ENCODE measurements around the gene MYL10.

- no peak for TF ChIP-seq CTCF (IDR thresholded peaks at IDR 0.05; ENCODE audit: extremely low read depth in 1 of 2, insufficient read depth in 1 of 2, low read depth in 1 of 2, low read length in 2 of 2)
- TF ChIP-seq MYC (IDR thresholded peaks at IDR 0.05; ENCODE audit: low read depth, low read length), result no peak
- TF ChIP-seq GATA2 (IDR thresholded peaks at IDR 0.05; ENCODE audit: insufficient read depth, insufficient read length, low read depth, low read length), result no peak
- TF ChIP-seq JUN (IDR thresholded peaks at IDR 0.05; ENCODE audit: borderline replicate concordance, insufficient read depth, insufficient read length, low read depth), result no peak
- no peak for TF ChIP-seq POLR2A (IDR thresholded peaks at IDR 0.05; ENCODE audit: low read depth, low read length)
- no peak for TF ChIP-seq MAX (IDR thresholded peaks at IDR 0.05; ENCODE audit: insufficient read depth, insufficient read length)
- TF ChIP-seq POLR2AphosphoS5 (IDR thresholded peaks at IDR 0.05; ENCODE audit: insufficient read depth, low read depth, low read length), result no peak
- TF ChIP-seq FOS (IDR thresholded peaks at IDR 0.05; ENCODE audit: borderline replicate concordance, insufficient read depth, low read length), result no peak
Measured at GRCh38 chr7:101629171-101629570, at the start of gene MYL10.

Measured in endothelial cell of umbilical vein (primary cell).